ENCODE results near the gene PSMD12.
"Not testable (repeated sequence)": the region's sequence is repeated elsewhere in the genome, so short reads cannot be mapped to it uniquely, and the experiment has no call there.

PSMD12 gene

DNA sequence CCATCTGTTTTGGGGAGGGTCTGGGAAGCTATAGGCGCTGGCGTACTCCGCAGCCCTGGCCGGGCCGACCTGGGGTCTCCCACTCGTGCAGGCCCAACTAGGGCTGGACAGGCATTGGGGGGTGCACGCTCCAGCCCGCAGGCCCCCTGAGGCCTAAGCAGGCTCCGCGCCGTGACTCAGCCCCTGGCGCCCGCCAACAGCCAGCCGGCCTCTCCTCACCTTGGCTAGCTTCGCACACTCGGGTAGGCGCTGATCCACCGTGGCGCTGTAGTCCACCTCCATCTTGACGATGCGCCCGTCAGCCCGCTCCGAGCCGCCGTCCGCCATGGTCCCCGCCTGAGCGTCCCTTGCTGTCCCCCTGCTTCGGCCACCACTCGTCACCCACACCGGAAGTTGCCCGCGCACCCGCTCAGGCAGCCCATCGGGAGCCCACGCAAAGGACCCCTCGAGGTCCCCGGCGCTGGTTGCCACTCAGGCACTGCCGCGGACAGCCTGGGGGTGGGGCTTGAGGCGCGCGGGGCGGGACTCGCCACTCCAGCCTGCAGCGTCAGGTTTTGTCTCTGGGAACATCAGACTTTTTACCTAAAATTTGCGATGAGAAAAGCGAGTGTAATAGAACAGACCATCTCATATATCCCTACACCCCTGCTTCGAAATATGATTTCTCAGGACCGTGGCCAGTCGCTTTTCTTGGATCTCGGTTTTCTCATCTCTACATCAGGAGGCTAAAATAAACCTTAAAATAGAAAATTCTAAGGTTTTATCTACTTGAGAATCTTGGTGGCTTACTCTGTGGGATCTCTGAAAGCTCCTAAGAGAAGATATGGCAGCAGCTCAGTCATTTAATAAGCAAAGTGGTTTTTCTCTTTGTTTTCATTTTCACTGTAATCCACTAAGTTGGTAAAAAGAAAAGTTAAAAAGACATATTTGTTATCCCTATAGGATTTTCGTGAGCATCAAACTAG lies at the start of gene PSMD12:
Gene PSMD12, minus strand, starts transcription at position 385 of the 965 bp plus-strand sequence. Its CDS starts 58 bp downstream, at position 327.
- DNase-seq (ENCODE audit: low spot score) = peak; percentile 93

DNA sequence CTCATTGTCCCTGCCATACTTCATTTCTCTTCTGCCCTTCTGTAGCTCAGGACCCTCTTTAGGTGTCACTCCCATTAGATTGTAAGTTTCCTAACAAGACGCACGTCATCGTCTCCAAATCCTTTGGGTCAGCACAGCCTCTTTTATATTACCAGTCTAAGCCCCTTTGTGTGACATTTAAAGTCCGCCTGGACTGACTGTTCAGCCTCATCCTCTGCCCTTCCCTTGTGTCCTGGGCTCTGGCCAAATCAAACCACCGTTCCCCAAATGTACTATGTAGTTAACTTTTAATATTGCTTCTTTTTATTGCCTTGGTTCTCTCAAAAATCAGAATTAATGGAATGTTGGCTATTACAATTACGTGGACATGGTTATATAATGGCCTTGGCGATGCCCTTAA lies 48.9 kb upstream of the PSMD12 start:
- DNase-seq (ENCODE audit: low spot score) = no peak

DNA sequence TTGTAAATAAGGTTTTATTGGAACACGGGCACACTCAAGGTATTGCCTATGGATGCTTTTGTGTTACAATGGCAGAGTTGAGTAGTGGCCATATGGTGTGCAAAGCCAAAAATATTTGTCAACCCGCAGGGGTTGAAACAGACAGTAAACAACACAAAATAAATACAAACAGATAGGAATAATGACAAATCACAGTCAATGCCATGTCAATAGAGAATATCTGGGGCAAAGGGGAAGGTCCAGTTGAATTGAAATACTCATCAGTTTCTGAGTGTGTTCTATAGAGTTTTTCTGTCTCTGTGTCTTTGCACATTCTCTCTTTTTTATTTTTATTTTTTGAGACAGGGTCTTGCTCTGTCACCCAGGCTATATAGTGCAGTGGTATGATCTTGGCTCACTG lies 48.2 kb upstream of the PSMD12 start:
- DNase-seq (ENCODE audit: low spot score) = no peak

DNA sequence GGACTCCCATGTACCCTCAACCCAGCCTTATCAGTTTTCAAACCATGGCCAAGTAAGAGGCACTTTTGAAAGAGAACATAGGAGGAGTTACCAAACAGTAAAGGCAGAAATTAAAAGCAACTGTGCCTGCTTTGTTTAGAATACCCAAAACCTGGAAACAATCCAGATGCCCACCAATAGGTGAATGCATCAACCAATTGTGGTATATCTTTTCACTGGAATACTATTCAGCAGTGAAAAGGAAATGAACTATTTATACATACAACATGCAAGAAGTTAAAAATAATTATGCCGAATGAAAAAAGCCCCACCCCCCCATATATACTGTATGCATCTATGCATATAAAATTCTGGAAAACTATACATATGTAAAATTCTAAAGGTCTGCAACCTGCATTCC lies 47.8 kb upstream of the PSMD12 start:
- no peak for DNase-seq (ENCODE audit: low spot score)

DNA sequence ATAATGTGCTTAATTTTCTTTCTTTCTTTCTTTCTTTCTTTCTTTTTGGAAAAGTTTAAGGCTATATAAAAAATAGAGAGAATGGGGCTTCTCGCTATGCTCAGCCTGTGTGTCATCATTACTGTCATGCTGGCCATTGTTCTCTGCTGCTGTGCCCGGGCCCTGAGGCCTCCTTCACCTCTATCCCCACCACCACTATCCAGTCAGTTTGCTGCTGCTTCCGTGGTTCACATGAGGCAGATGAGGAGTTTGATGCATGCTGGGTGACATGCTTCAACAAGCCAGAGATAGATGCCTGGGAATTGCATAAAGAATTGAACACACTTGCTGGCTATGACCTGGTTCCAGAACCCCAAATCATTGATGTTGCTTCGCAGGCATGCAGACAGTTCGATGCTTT lies 47.0 kb upstream of the PSMD12 start:
- no peak for DNase-seq (ENCODE audit: low spot score)

DNA sequence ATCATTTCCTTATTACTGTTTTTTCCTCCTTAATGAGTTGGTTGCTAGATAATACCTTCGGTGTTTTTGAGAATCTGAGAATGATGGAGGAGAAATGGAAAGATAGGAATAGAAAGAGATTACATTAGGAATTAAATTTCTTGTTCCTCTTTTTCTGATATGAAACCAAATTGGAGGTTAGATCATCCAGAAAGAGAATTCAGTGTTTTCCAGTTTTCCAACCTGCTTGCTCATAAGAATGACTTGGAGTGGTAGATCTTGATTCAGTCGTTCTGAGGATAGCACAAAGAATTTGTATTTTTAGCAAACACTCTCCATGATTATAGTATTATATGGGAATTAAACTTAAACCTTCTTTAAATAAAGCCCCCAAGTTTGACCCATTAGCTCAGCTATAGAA lies 46.6 kb upstream of the PSMD12 start:
- DNase-seq (ENCODE audit: low spot score) = no peak

DNA sequence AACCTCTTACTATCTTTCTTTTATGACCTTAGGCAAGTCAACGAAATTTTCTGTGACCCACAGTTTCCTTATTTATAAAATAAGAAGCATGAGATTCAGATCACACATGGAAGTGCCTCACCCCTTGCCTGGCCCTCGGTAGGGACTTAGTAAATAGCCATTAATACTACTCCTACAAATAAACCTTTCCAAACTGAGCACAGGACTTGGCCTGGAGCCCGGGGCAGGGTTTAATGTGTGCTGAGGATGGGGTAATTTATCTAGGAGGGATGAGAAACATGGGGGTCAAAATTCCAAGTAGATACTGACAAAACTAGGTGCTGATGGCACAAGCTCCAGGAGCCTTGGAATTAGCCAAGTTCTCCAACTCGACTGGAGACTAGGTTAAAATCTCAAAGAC lies 45.7 kb upstream of the PSMD12 start:
- no peak for DNase-seq (ENCODE audit: low spot score)

DNA sequence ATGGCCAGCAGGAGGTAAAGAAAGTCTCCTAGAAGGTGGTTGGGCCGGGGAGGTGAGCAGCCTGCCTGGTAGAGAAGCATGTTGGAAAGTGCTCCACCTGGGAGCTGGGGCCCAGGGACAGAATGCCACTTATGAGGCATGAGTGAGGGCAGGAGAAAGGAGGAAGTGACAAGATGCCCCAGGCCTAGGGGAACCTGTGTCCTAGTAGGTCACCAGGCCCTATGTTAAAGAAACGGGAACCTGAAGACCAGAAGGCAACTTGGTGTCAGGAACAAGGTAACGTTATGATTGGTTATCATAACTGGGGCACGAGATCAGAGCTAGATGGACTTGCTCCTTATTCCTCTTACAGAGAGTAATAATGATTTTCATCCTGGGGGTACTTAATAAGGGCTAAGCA lies 45.0 kb upstream of the PSMD12 start:
- DNase-seq (ENCODE audit: low spot score) = no peak

DNA sequence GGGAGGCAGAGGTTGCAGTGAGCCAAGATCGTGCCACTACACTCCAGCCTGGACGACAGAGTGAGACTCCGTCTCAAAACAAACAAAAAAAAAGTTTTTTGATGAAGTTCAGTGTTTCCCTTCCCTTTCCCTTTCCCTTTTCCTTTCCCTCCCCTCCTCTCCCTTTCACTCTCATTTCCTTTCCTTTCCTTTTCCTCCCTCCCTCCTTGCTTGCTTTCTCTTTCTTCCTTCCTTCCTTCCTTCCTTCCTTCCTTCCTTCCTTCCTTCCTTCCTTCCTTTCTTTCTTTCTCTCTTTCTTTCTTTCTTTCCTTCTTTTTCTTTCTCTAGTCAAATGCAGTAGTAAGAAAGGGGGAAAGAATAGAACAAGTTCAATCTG lies 42.1 kb upstream of the PSMD12 start:
- DNase-seq (ENCODE audit: low spot score) = not testable (repeated sequence)

DNA sequence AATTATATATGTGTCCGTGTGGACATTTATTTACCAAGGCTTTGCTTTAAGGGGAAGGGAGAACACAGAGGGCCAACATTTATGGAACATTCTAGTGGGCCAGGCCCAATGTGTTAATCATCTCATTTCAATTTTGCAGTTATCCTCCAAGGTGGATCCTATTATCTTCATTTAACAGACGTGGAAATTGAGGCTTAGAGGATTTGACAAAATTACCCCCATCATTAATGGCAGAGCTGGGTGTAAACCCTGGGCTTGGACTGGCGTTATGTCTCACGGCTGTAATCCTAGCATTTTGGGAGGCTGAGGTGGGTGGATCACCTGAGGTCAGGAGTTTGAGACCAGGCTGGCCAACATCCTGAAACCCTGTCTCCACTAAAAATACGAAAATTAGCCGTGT lies 37.1 kb upstream of the PSMD12 start:
- no peak for DNase-seq (ENCODE audit: low spot score)

DNA sequence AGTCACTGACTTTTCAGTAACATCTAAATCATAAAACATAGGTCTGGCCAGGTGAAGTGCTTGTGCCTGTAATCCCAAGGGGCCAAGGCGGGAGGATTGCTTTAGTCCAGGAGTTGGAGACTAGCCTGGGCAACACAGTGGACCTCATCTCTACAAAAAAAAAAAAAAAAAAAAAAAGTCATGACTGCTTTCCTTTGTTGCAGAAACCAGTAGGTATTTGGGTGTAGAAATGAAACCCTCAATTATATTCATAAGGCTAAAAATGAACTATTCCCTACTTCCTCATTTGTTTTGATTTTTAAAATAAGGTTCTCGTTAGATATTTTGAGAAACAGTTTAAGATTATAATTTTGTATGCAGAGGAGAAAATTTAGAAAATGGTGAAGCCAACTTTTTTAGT lies 36.7 kb upstream of the PSMD12 start:
- peak; percentile 51 for DNase-seq (ENCODE audit: low spot score)

DNA sequence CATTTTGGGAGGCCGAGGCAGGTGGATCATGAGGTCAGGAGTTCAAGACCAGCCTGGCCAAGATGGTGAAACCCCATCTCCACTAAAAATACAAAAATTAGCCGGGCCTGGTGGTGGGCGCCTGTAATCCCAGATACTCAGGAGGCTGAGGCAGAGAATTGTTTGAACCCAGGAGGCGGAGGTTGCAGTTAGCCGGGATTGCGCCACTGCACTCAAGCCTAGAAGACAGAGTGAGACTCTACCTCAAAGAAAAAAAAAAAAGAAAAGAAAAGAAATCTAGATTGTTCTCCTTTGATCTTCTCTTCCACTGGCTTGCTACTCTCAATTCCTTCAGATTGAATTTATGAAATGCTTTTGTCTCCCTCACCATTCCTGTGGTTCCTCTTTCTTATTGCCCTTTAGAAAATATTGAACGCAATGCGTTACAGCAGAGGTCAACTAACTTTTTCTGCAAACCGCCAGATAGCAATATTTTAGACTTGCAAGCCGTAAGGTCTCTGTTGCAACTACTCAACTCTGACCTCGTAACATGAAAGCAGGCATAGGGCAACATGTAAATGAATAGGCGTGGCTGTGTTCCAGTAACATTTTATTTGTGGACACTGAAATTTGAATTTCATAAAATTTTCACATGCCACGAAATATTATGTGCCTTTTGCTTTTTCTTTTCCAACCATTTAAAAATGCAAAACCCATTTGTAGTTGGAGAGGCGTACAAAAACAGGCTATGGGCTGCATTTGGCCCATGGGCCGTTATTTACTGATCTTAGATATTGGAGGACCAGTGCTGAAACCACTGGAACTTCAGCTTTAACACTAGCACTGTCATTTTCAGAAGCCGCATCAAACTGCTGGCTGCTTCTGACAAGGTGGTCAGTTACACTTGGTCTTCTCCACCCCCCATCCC lies 35.5 kb upstream of the PSMD12 start:
- no peak for DNase-seq (ENCODE audit: low spot score)

DNA sequence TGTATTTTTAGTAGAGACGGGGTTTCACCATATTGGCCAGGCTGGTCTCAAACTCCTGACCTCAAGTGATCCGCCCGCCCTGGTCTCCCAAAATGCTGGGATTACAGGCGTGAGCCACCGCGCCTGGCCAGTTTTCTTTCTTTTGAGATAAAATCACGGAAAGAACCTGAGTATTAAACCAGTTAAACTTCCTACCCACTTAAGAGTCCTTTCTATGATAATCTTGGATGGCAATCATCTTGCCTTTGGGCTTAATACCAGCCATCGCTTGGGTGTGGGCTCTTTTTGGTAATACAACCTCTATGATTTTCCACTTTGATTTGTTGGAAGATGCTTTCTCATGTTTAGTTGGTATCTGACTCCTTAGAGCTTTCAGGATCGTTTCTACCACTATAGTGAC lies 34.7 kb upstream of the PSMD12 start:
- DNase-seq (ENCODE audit: low spot score) = no peak

DNA sequence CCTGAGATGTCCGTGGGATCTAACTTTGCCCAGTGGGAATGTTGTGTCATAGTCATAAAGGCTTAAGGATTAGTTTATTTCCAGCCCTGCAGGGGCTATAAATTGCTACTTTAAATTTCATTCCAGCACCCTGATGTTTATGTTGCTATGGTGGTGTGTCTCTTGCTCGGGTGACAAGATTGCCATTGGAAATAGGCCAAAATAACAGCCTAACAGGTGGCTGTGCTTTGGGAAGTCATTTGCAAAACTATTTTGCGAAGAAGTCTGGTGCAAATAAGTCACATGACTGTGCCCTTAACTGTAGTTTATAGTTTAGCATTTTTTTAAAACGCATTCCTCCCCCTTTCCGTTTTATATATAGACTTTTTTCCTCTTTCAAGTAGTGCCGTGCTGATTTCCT lies 33.8 kb upstream of the PSMD12 start:
- DNase-seq (ENCODE audit: low spot score) = no peak

DNA sequence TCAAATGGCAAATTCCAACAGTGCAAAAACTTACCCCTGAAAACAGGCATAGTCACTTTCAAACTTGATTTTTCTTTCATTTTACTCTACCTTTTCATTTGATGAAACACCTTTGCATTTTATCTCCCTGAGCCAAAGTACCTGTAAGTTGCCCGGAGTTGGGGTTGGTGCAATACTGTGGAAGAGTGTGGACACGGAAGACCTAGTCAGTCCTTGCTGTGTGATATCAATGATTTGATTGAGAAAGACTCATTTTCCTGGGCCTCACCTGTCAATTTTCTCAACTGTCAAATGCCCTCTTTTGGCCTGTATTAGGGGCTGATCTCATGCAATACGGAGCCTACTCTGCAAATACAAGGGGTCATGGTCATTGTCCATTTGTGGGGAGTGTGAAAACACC lies 33.3 kb upstream of the PSMD12 start:
- DNase-seq (ENCODE audit: low spot score) = no peak

DNA sequence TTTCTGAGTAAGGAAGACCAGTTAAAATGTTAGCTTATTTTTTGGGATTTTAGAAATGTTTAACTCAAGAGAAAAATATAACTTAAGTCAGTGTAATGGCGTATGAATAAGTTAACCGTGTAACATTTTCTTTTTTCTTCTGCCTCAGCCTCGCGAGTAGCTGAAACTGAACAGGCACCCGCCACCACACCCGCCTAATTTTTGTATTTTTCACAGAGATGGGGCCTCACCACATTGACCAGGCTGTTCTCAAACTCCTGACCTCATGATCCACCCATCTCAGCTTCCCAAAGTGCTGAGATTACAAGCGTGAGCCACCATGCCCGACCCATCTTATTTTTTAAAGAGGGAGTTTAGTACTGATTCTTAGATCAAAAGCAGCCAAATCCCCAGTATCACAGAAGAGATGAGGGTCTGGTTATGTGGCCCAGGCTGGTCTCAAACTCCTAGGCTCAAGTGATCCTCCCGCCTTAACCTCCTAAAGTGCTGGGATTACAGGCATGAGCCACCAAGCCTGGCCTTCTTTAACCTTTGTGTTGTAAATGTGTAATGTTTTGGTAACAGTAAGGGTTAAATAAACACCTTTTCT lies 27.5 kb upstream of the PSMD12 start:
- no peak for DNase-seq (ENCODE audit: low spot score)

DNA sequence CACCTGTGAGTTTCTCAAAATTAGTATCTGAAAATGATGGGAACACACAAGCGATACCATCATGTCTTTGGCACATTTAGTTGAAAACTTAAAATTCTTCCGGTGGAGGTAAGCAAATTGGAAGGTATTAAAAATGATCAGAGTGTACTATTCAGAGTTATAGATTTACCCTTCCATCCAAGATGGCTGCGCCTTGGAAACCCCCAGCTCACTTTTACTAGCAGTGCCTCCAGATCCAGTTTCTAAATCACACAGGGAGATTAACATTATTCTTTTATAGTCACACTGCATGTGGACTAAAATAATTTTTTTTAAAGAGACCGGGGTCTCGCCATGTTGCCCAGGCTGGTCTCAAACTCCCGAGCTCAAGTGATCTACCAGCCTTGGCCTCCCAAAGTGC lies 25.7 kb upstream of the PSMD12 start:
- DNase-seq (ENCODE audit: low spot score) = no peak

DNA sequence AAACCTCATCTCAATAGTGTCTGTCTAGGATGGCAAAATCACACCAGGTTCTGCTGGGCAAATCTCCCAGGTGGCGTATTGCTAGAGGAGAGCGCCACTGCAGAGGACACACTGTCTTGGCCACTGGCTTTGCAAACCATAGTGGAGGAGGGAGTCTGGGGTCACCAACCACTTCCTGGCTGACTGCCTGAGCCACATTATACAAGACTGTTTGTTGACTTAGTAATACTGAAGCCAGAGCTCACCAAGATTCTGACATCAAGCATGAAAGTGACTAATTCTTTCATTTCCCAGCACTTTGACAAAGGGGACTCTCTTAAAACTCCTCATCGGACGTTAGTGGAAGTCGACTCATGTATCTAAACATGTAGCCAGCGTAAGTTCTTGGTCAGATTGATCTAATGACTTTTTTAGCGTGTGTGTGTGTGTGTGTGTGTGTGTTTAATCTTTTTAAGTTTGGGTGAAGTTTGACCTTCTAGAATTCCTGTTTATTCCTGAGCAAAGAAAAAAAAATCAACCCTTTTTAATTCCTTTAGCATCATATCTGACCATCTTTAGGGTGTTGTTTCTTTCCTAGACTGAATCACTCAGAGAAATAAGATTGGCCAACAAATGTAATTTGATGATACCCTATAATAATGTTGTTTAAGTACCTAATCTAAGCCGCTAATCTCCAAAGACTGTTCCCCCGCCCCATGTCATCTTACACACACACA lies 24.4 kb upstream of the PSMD12 start:
- no peak for DNase-seq (ENCODE audit: low spot score)

DNA sequence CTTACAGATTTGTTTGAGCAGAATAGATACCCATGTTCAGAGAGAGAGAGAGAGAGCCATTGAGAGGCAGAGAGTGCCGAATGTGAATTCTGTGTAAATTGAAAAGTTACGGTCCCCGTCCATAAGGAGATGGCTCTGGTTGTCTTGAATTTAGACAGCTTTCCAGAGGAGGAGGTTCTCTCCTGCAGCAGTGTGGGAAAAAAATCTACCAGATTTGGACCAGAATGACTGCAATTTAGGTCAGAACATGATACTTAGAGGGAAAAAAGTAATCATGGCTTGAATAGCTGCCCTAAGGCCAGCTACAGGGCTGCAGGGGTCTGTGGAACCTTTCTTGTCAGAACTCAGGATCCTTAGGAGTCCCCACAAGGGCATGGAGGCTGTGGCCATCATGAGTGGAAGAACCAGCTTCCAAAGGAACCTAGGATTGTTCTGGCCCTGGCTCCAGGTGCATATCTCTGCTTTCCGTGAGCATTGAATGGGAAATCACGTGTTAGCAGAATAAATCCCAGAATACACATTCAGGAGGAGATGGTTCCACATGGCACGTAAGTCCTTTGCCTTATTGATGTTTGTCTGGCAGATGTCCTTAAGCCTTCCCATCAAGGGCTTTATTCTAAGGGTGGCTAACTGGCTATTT lies 23.7 kb upstream of the PSMD12 start:
- no peak for DNase-seq (ENCODE audit: low spot score)

DNA sequence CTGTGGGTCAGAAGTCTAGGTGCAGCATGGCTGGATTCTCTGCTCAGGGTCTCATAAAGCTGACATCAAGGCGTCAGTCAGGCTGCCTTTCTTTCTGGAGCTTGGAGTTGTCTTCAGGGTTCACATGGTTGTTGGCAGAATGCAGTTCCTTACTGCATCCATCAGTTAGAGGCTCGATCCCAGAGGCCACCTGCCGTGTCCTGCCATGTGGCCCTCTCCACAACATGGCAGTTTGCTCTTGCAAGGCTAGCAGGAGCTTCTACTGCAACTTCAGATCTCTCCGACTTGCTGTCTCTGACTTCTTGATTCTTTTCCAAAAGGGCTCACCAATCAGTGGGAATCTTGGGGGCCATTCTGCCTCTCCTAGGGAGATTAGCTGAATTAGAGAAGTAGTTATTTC lies 22.6 kb upstream of the PSMD12 start:
- DNase-seq (ENCODE audit: low spot score) = no peak

DNA sequence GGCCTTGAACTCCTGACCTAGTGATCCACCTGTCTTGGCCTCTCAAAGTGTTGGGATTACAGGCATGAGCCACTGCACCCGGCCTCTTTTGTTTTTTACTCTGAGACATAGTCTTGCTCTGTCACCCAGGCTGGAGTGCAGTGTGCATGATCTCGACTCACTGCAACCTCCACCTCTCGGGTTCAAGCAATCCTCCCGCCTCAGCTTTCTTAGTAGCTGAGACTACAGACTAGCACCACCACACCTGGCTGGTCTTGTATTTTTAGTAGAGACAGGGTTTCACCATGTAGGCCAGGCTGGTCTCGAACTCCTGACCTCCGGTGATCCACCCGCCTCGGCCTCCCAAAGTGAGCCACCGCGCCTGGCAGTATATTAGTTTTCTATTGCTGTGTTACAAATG lies 22.2 kb upstream of the PSMD12 start:
- DNase-seq (ENCODE audit: low spot score) = not testable (repeated sequence)

Measured in germinal center (tissue), 1 donor.